Astrocyte of the spinal cord (primary cell): Measurements from ENCODE around the gene RBM27.
"Not testable (repeated sequence)": the region's sequence is repeated elsewhere in the genome, so short reads cannot be mapped to it uniquely, and the experiment has no call there.

Experiments
- DNase-seq: peaks from one replicate; pipeline ENCODE4 v3.0.0; 2011; ENCODE audit warnings: low read depth, low spot score
- H3K4me3 ChIP-seq: 2 replicates; pipeline ENCODE4 v1.5.1; 2011; ENCODE audit warnings: low read depth, mild to moderate bottlenecking, low read length, moderate library complexity
- CTCF ChIP-seq: IDR thresholded peaks from 2 replicates; pipeline ENCODE4 v1.5.1; 2012; ENCODE audit warnings: low read depth, mild to moderate bottlenecking, low read length, inconsistent platforms
- in situ Hi-C: cut with HindIII; loops from 2 replicates; pipeline ENCODE4 v1.10.0; 2017; ENCODE audit warnings: low sequenced_read_pairs

RBM27 gene

GRCh38 chr5:146193285-146193684 is 10.1 kb upstream of the RBM27 start:
- no peak overlapping the region for H3K4me3 ChIP-seq
- TF ChIP-seq CTCF = no peak
- no peak for DNase-seq
- in situ Hi-C loops = no loop called here

- DNase-seq, in situ Hi-C loops, H3K4me3 ChIP-seq: not testable (repeated sequence)
Observed at GRCh38 chr5:146194997-146195396, 8.4 kb upstream of the RBM27 start.

- in situ Hi-C loops = no loop called here
- H3K4me3 ChIP-seq = no peak overlapping the region
- DNase-seq = no peak
- TF ChIP-seq CTCF = no peak
Observed at GRCh38 chr5:146196459-146197048, 6.9 kb upstream of the RBM27 start.

GRCh38 chr5:146199176-146199815 is 4.1 kb upstream of the RBM27 start:
- in situ Hi-C loops = no loop called here

GRCh38 chr5:146201795-146202194 is 1.6 kb upstream of the RBM27 start:
- in situ Hi-C loops, H3K4me3 ChIP-seq, DNase-seq: not testable (repeated sequence)

More at GRCh38 chr5:146199176-146199815, 4.1 kb upstream of the RBM27 start:
- H3K4me3 ChIP-seq = no peak overlapping the region
- TF ChIP-seq CTCF = no peak
- no peak for DNase-seq

GRCh38 chr5:146203872-146204192 is 427 bp downstream of the RBM27 start:
- DNase-seq = no peak
- H3K4me3 ChIP-seq = peak overlapping the region; percentile 94
- in situ Hi-C loops = no loop called here
- no peak for TF ChIP-seq CTCF

- no peak for DNase-seq
- no peak overlapping the region for H3K4me3 ChIP-seq
- in situ Hi-C loops = no loop called here
- no peak for TF ChIP-seq CTCF
Observed at GRCh38 chr5:146205499-146206202, 2.2 kb downstream of the RBM27 start.
